ENCODE results near the gene GPATCH2L.

DNA sequence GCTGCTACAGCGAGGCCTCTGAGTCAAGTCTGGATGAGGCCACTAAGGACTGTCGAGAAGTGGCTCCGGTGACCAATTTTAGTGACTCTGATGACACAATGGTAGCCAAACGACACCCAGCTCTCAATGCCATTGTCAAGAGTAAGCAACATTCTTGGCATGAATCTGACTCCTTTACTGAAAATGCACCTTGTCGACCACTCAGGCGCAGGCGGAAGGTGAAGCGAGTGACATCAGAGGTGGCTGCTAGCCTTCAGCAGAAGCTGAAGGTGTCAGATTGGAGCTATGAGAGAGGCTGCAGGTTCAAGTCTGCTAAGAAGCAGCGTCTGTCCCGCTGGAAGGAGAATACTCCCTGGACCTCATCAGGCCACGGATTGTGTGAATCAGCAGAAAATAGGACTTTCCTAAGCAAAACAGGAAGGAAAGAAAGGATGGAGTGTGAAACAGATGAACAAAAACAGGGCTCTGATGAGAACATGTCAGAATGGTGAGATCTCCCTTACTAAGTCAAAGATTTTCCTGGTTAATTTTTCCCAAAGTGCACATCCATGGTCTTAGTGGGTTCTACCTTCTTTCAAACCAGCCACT lies 2.9 kb downstream of the GPATCH2L start:
- TF ChIP-seq CTCF (IDR thresholded peaks at IDR 0.05) (no peak), EP300 (IDR thresholded peaks at IDR 0.05) (no peak), POLR2AphosphoS5 (IDR thresholded peaks at IDR 0.05) (no peak)
